GM23338 (cell line): ENCODE measurements around the gene CEP20. TPM values are rescaled to one million over a fixed set of nuclear protein-coding genes. Genes with fewer than 3 reads are reported as not detected.

Source experiments
- ATAC-seq: fragments of 200-7000 bp; cut with Tn5 transposase; 3 replicates; pipeline ENCODE4 v1.9.1; 2020
- DNase-seq: peaks from one replicate; pipeline ENCODE4 v3.0.0-alpha.2; 2015; ENCODE audit warnings: low spot score
- H2AFZ ChIP-seq: fragments of 200-600 bp; sonication (generic); 2 replicates; pipeline ENCODE4 v1.8.0; 2016; ENCODE audit warnings: antibody characterized with exemption, mild to moderate bottlenecking, moderate library complexity
- H3F3A ChIP-seq: fragments of 200-600 bp; sonication (generic); replicated peaks from 2 replicates; pipeline ENCODE4 v1.8.0; 2017; ENCODE audit warnings: antibody characterized with exemption, mixed run types, low read depth
- H3K27ac ChIP-seq: fragments of 200-600 bp; sonication (generic); 2 replicates; pipeline ENCODE4 v1.6.1; 2016; ENCODE audit warnings: low read depth
- H3K27me3 ChIP-seq: fragments of 200-600 bp; sonication (generic); 2 replicates; pipeline ENCODE4 v1.8.0; 2016; ENCODE audit warnings: mild to moderate bottlenecking, mixed run types, moderate library complexity; ENCODE audit not compliant: insufficient read depth
- H3K36me3 ChIP-seq: fragments of 200-600 bp; sonication (generic); 2 replicates; pipeline ENCODE4 v1.8.0; 2016; ENCODE audit warnings: mild to moderate bottlenecking; ENCODE audit not compliant: insufficient read depth
- H3K4me1 ChIP-seq: fragments of 200-600 bp; sonication (generic); 2 replicates; pipeline ENCODE4 v1.8.0; 2016; ENCODE audit warnings: mild to moderate bottlenecking, moderate library complexity; ENCODE audit not compliant: insufficient read depth
- H3K4me2 ChIP-seq: fragments of 200-600 bp; sonication (generic); 2 replicates; pipeline ENCODE4 v1.7.1; 2017; ENCODE audit warnings: mixed run types
- H3K4me3 ChIP-seq: fragments of 200-600 bp; sonication (generic); 2 replicates; pipeline ENCODE4 v1.6.1; 2016; ENCODE audit warnings: mixed run types
- H3K79me2 ChIP-seq: fragments of 200-600 bp; sonication (generic); replicated peaks from 2 replicates; pipeline ENCODE4 v1.8.0; 2017; ENCODE audit warnings: mild to moderate bottlenecking; ENCODE audit not compliant: insufficient read depth
- H3K9me2 ChIP-seq: fragments of 200-600 bp; sonication (generic); 2 replicates; pipeline ENCODE4 v1.8.0; 2017; ENCODE audit not compliant: insufficient read depth
- H4K20me1 ChIP-seq: fragments of 200-600 bp; sonication (generic); replicated peaks from 2 replicates; pipeline ENCODE4 v1.8.0; 2017; ENCODE audit warnings: mild to moderate bottlenecking; ENCODE audit not compliant: insufficient read depth
- H3K27ac Mint-ChIP-seq: 2 replicates; pipeline ENCODE4 v1.8.0; 2020; ENCODE audit warnings: inconsistent platforms, mild to moderate bottlenecking, moderate library complexity, mixed read lengths
- H3K27me3 Mint-ChIP-seq: 3 replicates; pipeline ENCODE4 v1.8.0; 2022; ENCODE audit warnings: low read depth, mild to moderate bottlenecking, moderate library complexity, mixed read lengths, inconsistent platforms; ENCODE audit not compliant: insufficient read depth, poor library complexity
- H3K36me3 Mint-ChIP-seq: 3 replicates; pipeline ENCODE4 v1.8.0; 2021; ENCODE audit warnings: low read depth, mild to moderate bottlenecking, inconsistent platforms, moderate library complexity, mixed read lengths
- H3K4me1 Mint-ChIP-seq: 3 replicates; pipeline ENCODE4 v1.8.0; 2020; ENCODE audit warnings: mild to moderate bottlenecking, inconsistent platforms, mixed read lengths
- H3K4me3 Mint-ChIP-seq: 3 replicates; pipeline ENCODE4 v1.8.0; 2021; ENCODE audit warnings: moderate library complexity, mild to moderate bottlenecking, inconsistent platforms, mixed read lengths
- H3K9me3 Mint-ChIP-seq: 3 replicates; pipeline ENCODE4 v1.8.0; 2020; ENCODE audit warnings: moderate library complexity, mild to moderate bottlenecking, inconsistent platforms, mixed read lengths
- CREB1 ChIP-seq: fragments of 250-450 bp; sonication (Bioruptor Pico); IDR thresholded peaks from 2 replicates; pipeline ENCODE4 v1.5.0; 2020; ENCODE audit warnings: low read depth, mild to moderate bottlenecking, moderate library complexity
- CTCF ChIP-seq, 2 experiments: fragments of 200-600 bp in 1 of 2; sonication (generic) in 1 of 2; conservative IDR thresholded peaks; 2 replicates each; pipeline versions ENCODE4 v1.5.1 to v1.6.1; 2016 to 2017; ENCODE audit warnings: antibody characterized with exemption in 2 of 2, low read depth in 2 of 2, mild to moderate bottlenecking in 2 of 2, moderate library complexity in 1 of 2
- EZH2 ChIP-seq: fragments of 200-600 bp; sonication (generic); IDR thresholded peaks from one replicate; pipeline ENCODE4 v1.8.0; 2017; ENCODE audit warnings: antibody characterized with exemption, mild to moderate bottlenecking, low read depth; ENCODE audit not compliant: unreplicated experiment
- EZH2phosphoT487 ChIP-seq: fragments of 200-600 bp; sonication (generic); IDR thresholded peaks from one replicate; pipeline ENCODE4 v1.8.1; 2018; ENCODE audit warnings: antibody characterized with exemption; ENCODE audit not compliant: unreplicated experiment
- JUNB ChIP-seq: IDR thresholded peaks from one replicate; pipeline ENCODE4 v1.6.1; 2016; ENCODE audit warnings: antibody characterized with exemption; ENCODE audit not compliant: unreplicated experiment
- NANOG ChIP-seq: IDR thresholded peaks from 2 replicates; pipeline ENCODE4 v1.6.1; 2016; ENCODE audit warnings: antibody characterized with exemption, borderline replicate concordance
- POLR2AphosphoS5 ChIP-seq: IDR thresholded peaks from 2 replicates; pipeline ENCODE4 v1.6.1; 2016; ENCODE audit warnings: antibody characterized with exemption, low read depth
- REST ChIP-seq: IDR thresholded peaks from one replicate; pipeline ENCODE4 v1.6.1; 2018; ENCODE audit warnings: antibody characterized with exemption; ENCODE audit not compliant: unreplicated experiment
- STAT1 ChIP-seq: IDR thresholded peaks from one replicate; pipeline ENCODE4 v1.6.1; 2016; ENCODE audit warnings: antibody characterized with exemption; ENCODE audit not compliant: unreplicated experiment
- ZNF114 ChIP-seq: fragments of 250-450 bp; sonication (Bioruptor Pico); IDR thresholded peaks from 2 replicates; pipeline ENCODE4 v1.5.0; 2020; ENCODE audit warnings: mild to moderate bottlenecking, moderate library complexity
- ZNF331 ChIP-seq: fragments of 250-450 bp; sonication (Bioruptor Pico); IDR thresholded peaks from 2 replicates; pipeline ENCODE4 v1.5.0; 2020; ENCODE audit warnings: low read depth, mild to moderate bottlenecking, moderate library complexity
- ZNF462 ChIP-seq: fragments of 250-450 bp; sonication (Bioruptor Pico); IDR thresholded peaks from 2 replicates; pipeline ENCODE4 v1.5.0; 2020; ENCODE audit warnings: mild to moderate bottlenecking, moderate library complexity
- polyA plus RNA-seq: library from polyadenylated mRNA; unstranded; fragments of >200 nt; fragmentation: Nextera tagmentation; extraction: Ambion mirVana; gene quantifications from 2 replicates; pipeline ENCODE4 v1.2.1, GENCODE V29; 2016
- total RNA-seq: library from RNA; depleted of rRNA; stranded (reverse); fragments of >200 nt; shearing (Covaris generic); gene quantifications from 2 replicates; pipeline ENCODE4 v1.2.3, GENCODE V29; 2014
- TF ChIP-seq, protein P1 (sequence below): IDR thresholded peaks from 2 replicates; pipeline ENCODE4 v1.6.1; 2016; ENCODE audit warnings: antibody characterized with exemption

The CEP20 gene
- total and polyA plus RNA-seq, 2 experiments from 2014 or later = 60.2 to 70.9 TPM

DNA sequence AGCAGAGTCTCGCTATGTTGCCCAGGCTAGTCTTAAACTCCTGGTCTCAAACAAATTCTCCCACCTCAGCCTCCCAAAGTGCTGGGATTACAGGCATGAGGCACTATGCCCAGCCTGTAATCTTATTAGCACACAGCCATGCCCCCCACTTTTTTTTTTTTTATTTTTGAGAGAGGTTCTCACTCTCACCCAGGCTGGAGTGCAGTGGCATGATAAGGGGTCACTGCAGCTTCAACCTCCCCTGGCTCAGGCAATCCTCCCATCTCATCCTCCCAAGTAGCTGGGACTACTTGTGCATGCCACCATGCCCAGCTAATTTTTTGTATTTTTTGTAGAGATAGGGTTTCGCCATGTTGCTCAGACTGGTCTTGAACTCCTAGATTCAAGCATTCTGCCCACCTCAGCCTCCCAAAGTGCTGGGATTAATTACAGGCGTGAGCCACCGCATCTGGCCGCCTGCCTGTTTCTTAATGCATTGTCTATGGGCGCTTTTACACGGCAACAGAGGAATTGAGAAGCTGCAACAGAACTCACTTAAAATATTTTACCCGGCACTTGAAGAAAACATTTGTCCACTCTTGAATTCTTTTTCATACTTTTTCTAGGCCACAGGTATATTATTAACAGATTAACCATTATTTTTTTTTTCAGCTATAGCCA, 8.8 kb upstream of the CEP20 start:
- no peak overlapping the region for H3K27ac Mint-ChIP-seq
- no peaks in the 10 kb centered on the region; the same call in 2 of the 3 replicates for H3K9me3 Mint-ChIP-seq
- DNase-seq (no peak), ATAC-seq (no peak)
- Histone ChIP-seq H3F3A (no peaks in the 10 kb centered on the region), H3K36me3 (no peaks in the 10 kb centered on the region), H2AFZ (no peak overlapping the region), H4K20me1 (no peaks in the 10 kb centered on the region), H3K4me3 (no peak overlapping the region), H3K4me2 (no peak overlapping the region), H3K4me1 (no peaks in the 10 kb centered on the region), H3K27me3 (no peaks in the 10 kb centered on the region), H3K79me2 (no peaks in the 10 kb centered on the region), H3K27ac (no peak overlapping the region), H3K9me2 (no peaks in the 10 kb centered on the region)
- H3K27me3 Mint-ChIP-seq = peaks cover 4% of the 10 kb centered on the region
- peaks cover 3% of the 10 kb centered on the region; the same call in 1 of the 3 replicates for H3K4me1 Mint-ChIP-seq
- H3K4me3 Mint-ChIP-seq = no peak overlapping the region
- no peaks in the 10 kb centered on the region for H3K36me3 Mint-ChIP-seq
- TF ChIP-seq ZNF331 (CRISPR knock-in tag) (no peak), ZNF462 (no peak), EZH2phosphoT487 (no peak), REST (no peak), CTCF (conservative IDR thresholded peaks at IDR 0.05; ENCODE audit: low read depth in 2 of 2) (no peak), JUNB (no peak), ZNF114 (CRISPR knock-in tag) (no peak), CREB1 (CRISPR knock-in tag) (no peak), NANOG (no peak), EZH2 (no peak), POLR2AphosphoS5 (no peak), STAT1 (no peak)
- TF ChIP-seq, protein P1, sequence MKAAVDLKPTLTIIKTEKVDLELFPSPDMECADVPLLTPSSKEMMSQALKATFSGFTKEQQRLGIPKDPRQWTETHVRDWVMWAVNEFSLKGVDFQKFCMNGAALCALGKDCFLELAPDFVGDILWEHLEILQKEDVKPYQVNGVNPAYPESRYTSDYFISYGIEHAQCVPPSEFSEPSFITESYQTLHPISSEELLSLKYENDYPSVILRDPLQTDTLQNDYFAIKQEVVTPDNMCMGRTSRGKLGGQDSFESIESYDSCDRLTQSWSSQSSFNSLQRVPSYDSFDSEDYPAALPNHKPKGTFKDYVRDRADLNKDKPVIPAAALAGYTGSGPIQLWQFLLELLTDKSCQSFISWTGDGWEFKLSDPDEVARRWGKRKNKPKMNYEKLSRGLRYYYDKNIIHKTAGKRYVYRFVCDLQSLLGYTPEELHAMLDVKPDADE = no peak
